IMR-90 (cell line): ENCODE data around the gene SLC35D1.

Experiments used
- CTCF ChIP-seq: conservative IDR thresholded peaks from 2 replicates; pipeline ENCODE4 v1.5.1; 2012; ENCODE audit warnings: mild to moderate bottlenecking, low read depth, low read length, improper control_type of control experiment
- FOS ChIP-seq: fragments of 150-350 bp; IDR thresholded peaks from 2 replicates; pipeline ENCODE4 v1.6.1; 2016; ENCODE audit warnings: low read depth, low read length
- MAFK ChIP-seq: IDR thresholded peaks from 2 replicates; pipeline ENCODE4 v1.6.1; 2012; ENCODE audit warnings: low read depth, low read length, improper control_type of control experiment
- MXI1 ChIP-seq: IDR thresholded peaks from 2 replicates; pipeline ENCODE4 v1.6.1; 2012; ENCODE audit warnings: low read depth, mild to moderate bottlenecking, low read length, moderate library complexity, borderline replicate concordance
- POLR2A ChIP-seq: IDR thresholded peaks from 2 replicates; pipeline ENCODE4 v1.6.1; 2012; ENCODE audit warnings: mild to moderate bottlenecking, low read depth, low read length
- RAD21 ChIP-seq: IDR thresholded peaks from 2 replicates; pipeline ENCODE4 v1.6.1; 2012; ENCODE audit warnings: low read length, improper control_type of control experiment
- RFX5 ChIP-seq: IDR thresholded peaks from 2 replicates; pipeline ENCODE4 v1.8.0; 2012; ENCODE audit warnings: low read depth, mild to moderate bottlenecking, low read length, moderate library complexity
- TF ChIP-seq, protein P1 (sequence below): fragments of 150-350 bp; IDR thresholded peaks from 2 replicates; pipeline ENCODE4 v1.6.1; 2017; ENCODE audit warnings: mild to moderate bottlenecking, antibody characterized with exemption, low read length, low read depth

DNA sequence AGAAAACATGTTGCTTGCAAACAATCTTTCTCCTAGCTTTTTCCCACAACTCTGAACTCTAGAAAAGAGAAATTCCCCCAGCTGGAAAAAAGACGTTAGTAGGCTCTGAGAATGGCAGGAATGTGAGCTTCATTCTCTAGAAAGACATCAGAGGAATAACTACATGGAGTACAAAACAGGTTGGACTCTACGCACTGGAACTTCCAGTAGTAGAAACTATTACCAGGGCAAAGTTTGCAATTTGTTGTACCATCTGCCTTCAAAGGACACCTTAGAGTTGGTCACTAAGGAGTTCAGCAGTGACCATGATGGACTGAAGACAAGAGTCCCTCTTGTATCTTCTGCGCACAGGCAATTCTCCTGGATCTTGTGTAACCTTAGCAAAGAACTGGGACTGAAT is 60.9 kb downstream of the SLC35D1 start:
- TF ChIP-seq, protein P1, sequence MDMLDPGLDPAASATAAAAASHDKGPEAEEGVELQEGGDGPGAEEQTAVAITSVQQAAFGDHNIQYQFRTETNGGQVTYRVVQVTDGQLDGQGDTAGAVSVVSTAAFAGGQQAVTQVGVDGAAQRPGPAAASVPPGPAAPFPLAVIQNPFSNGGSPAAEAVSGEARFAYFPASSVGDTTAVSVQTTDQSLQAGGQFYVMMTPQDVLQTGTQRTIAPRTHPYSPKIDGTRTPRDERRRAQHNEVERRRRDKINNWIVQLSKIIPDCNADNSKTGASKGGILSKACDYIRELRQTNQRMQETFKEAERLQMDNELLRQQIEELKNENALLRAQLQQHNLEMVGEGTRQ, result no peak
- TF ChIP-seq CTCF (no peak), RFX5 (no peak), POLR2A (no peak), RAD21 (no peak), MXI1 (no peak), MAFK (no peak), FOS (no peak)
